SK-N-SH (cell line): Measurements from ENCODE around the gene RNF146. TPM values are rescaled to one million over a fixed set of nuclear protein-coding genes. Genes with fewer than 3 reads are reported as not detected.
A peak's percentile ranks its signal among the peaks of the same experiment; 100 is the strongest.

ENCODE experiments used
- CTCF ChIA-PET: fragments of 300-600, 350-600 bp; formaldehyde crosslinking; extraction: SDS; loops from one replicate; lab custom pipeline; 2021; lab: Yijun Ruan, JAX
- POLR2A ChIA-PET: fragments of 350-600 bp; sonication (Branson Sonifier 250); formaldehyde crosslinking; extraction: SDS; loops from one replicate; lab custom pipeline; 2020; ENCODE audit warnings: antibody characterized with exemption, inconsistent platforms; lab: Yijun Ruan, JAX
- DNase-seq: peaks from one replicate; pipeline ENCODE4 v3.0.0; 2012
- H2AFZ ChIP-seq: fragments of 200-600 bp; sonication (generic); 2 replicates; pipeline ENCODE4 v1.8.1; 2016; ENCODE audit warnings: antibody characterized with exemption, mild to moderate bottlenecking, low read depth
- H3F3A ChIP-seq: fragments of 200-600 bp; sonication (generic); replicated peaks from 2 replicates; pipeline ENCODE3; 2016; ENCODE audit warnings: antibody characterized with exemption, mild to moderate bottlenecking; ENCODE audit not compliant: insufficient read depth
- H3K27ac ChIP-seq, 2 experiments: fragments of 200-500 bp in 1 of 2; fragments of 200-600 bp in 1 of 2; sonication (Bioruptor generic) in 1 of 2; sonication (generic), shearing (Covaris generic) in 1 of 2; 2 replicates each; pipeline versions ENCODE4 v1.5.1 to v1.6.1; 2014 to 2016; ENCODE audit warnings: low read depth in 2 of 2, inconsistent platforms in 1 of 2, low read length in 1 of 2, mild to moderate bottlenecking in 1 of 2, mixed read lengths in 1 of 2
- H3K27me3 ChIP-seq: fragments of 200-600 bp; sonication (generic), shearing (Covaris generic); 2 replicates; pipeline ENCODE4 v1.6.1; 2016; ENCODE audit warnings: mixed run types; ENCODE audit not compliant: insufficient read depth
- H3K36me3 ChIP-seq, 2 experiments: fragments of 200-500 bp in 1 of 2; fragments of 200-600 bp in 1 of 2; sonication (Bioruptor generic) in 1 of 2; sonication (generic) in 1 of 2; replicated peaks in 1 of 2; 2 replicates each; pipeline versions ENCODE3 to v1.5.1; 2014 to 2016; ENCODE audit warnings: low read length in 1 of 2, mild to moderate bottlenecking in 1 of 2; ENCODE audit not compliant: insufficient read depth in 2 of 2, control insufficient read depth in 1 of 2
- H3K4me1 ChIP-seq, 2 experiments: fragments of 200-500 bp in 1 of 2; fragments of 200-600 bp in 1 of 2; sonication (Bioruptor generic) in 1 of 2; sonication (generic), shearing (Covaris generic) in 1 of 2; 2 replicates each; pipeline versions ENCODE4 v1.5.1 to v1.6.1; 2014 to 2016; ENCODE audit warnings: low read depth in 1 of 2, low read length in 1 of 2, mixed run types in 1 of 2; ENCODE audit not compliant: insufficient read depth in 2 of 2, control insufficient read depth in 1 of 2
- H3K4me2 ChIP-seq: fragments of 200-600 bp; sonication (generic), shearing (Covaris generic); 2 replicates; pipeline ENCODE4 v1.6.1; 2017; ENCODE audit warnings: mixed run types
- H3K4me3 ChIP-seq, 2 experiments: fragments of 200-500 bp in 1 of 2; fragments of 200-600 bp in 1 of 2; sonication (Bioruptor generic) in 1 of 2; sonication (generic), shearing (Covaris generic) in 1 of 2; 2 replicates each; pipeline versions ENCODE4 v1.5.1 to v1.8.1; 2014 to 2016; ENCODE audit warnings: low read depth in 2 of 2, inconsistent platforms in 1 of 2, low read length in 1 of 2, mild to moderate bottlenecking in 1 of 2, mixed read lengths in 1 of 2, moderate library complexity in 1 of 2
- H3K79me2 ChIP-seq: fragments of 200-600 bp; sonication (generic); 2 replicates; pipeline ENCODE4 v1.8.1; 2017; ENCODE audit warnings: mild to moderate bottlenecking; ENCODE audit not compliant: insufficient read depth
- H3K9ac ChIP-seq: fragments of 200-600 bp; sonication (generic); 2 replicates; pipeline ENCODE4 v1.6.1; 2017; ENCODE audit warnings: mixed run types
- H3K9me2 ChIP-seq: fragments of 200-600 bp; sonication (generic); 2 replicates; pipeline ENCODE4 v1.6.1; 2017; ENCODE audit warnings: mixed run types
- H3K9me3 ChIP-seq: fragments of 200-600 bp; sonication (generic); 2 replicates; pipeline ENCODE4 v1.6.1; 2017; ENCODE audit warnings: mixed run types, mild to moderate bottlenecking, moderate library complexity
- H4K20me1 ChIP-seq: fragments of 200-600 bp; sonication (generic); 2 replicates; pipeline ENCODE4 v1.6.1; 2017; ENCODE audit warnings: mild to moderate bottlenecking, mixed run types; ENCODE audit not compliant: insufficient read depth
- FOSL2 ChIP-seq: IDR thresholded peaks from 2 replicates; pipeline ENCODE4 v1.4.0; 2012; ENCODE audit warnings: low read depth, mild to moderate bottlenecking, moderate library complexity, borderline replicate concordance
- FOXM1 ChIP-seq: IDR thresholded peaks from 2 replicates; pipeline ENCODE4 v1.4.0; 2012; ENCODE audit warnings: low read depth, mild to moderate bottlenecking
- MAX ChIP-seq: IDR thresholded peaks from 2 replicates; pipeline ENCODE4 v1.4.0; 2012; ENCODE audit warnings: low read depth
- MEF2A ChIP-seq: IDR thresholded peaks from 2 replicates; pipeline ENCODE4 v1.4.0; 2012; ENCODE audit warnings: low read depth, borderline replicate concordance
- MXI1 ChIP-seq: IDR thresholded peaks from 2 replicates; pipeline ENCODE4 v1.6.1; 2012; ENCODE audit warnings: mild to moderate bottlenecking, low read depth, low read length, improper control_type of control experiment
- NRF1 ChIP-seq: IDR thresholded peaks from 2 replicates; pipeline ENCODE4 v1.6.1; 2012; ENCODE audit warnings: low read depth, mild to moderate bottlenecking, low read length
- RAD21 ChIP-seq: IDR thresholded peaks from 2 replicates; pipeline ENCODE4 v1.6.1; 2012; ENCODE audit warnings: mild to moderate bottlenecking, low read length
- SIN3A ChIP-seq: IDR thresholded peaks from 2 replicates; pipeline ENCODE4 v1.6.1; 2012; ENCODE audit warnings: low read depth, mild to moderate bottlenecking, low read length, moderate library complexity, borderline replicate concordance
- TAF1 ChIP-seq: IDR thresholded peaks from 2 replicates; pipeline ENCODE4 v1.6.1; 2012; ENCODE audit warnings: low read depth, mild to moderate bottlenecking, low read length, moderate library complexity, borderline replicate concordance
- TEAD4 ChIP-seq: IDR thresholded peaks from 2 replicates; pipeline ENCODE4 v1.4.0; 2012; ENCODE audit warnings: mild to moderate bottlenecking, borderline replicate concordance; ENCODE audit not compliant: insufficient read depth
- USF2 ChIP-seq: fragments of 150-350 bp; IDR thresholded peaks from 2 replicates; pipeline ENCODE4 v1.6.1; 2017; ENCODE audit warnings: antibody characterized with exemption, low read length, low read depth, borderline replicate concordance
- WGBS: methylation state at CpG from one replicate; pipeline ENCODE4 v1.1.6; 2017; ENCODE audit warnings: low lambda C conversion rate; 5-methylcytosine and 5-hydroxymethylcytosine counted together
- polyA plus RNA-seq, 3 experiments: library from polyadenylated mRNA; depleted of rRNA; stranded (reverse); fragments of >200 nt; gene quantifications; 2 replicates each; pipeline ENCODE4 v1.2.3, GENCODE V29; 2012

RNF146 gene
- polyA plus RNA-seq, 1 of the 3 experiments (the other 2 are of a cell fraction): 29.2 TPM

- TF ChIP-seq RAD21 (no peak), SIN3A (peak; percentile 54; the same call in 1 of the 2 replicates), TEAD4 (no peak), NRF1 (peak; percentile 32; the same call in 1 of the 2 replicates), MAX (peak; percentile 7; the same call in 1 of the 2 replicates), TAF1 (no peak), USF2 (no peak), FOXM1 (no peak)
These were observed 405 bp downstream of the RNF146 start (continued) for GRCh38 chr6:127266892-127267645.

- no peaks in the 10 kb centered on the region for H3K27me3 ChIP-seq
- H4K20me1 ChIP-seq: peaks cover 48% of the 10 kb centered on the region
- ChIA-PET POLR2A (interaction anchor here (1.4 to 2.2 kb wide), 3 partner anchors 8 to 251 kb away, joined by 3 to 14 read pairs (median 6); partner anchors contain the start of gene MTCL3), CTCF (interaction anchor here (0.7 to 1.7 kb wide), 7 partner anchors 12 to 1485 kb away, joined by 3 to 7 read pairs (median 3); no protein-coding TSS in a partner anchor)
- peaks cover 10% of the 10 kb centered on the region for H3F3A ChIP-seq
- H3K9me3 ChIP-seq: no peaks in the 10 kb centered on the region
- peaks cover 59% of the 10 kb centered on the region for H3K79me2 ChIP-seq
- WGBS: 2% methylated on average over 16 of the region's 16 CpGs
- H3K9me2 ChIP-seq: no peaks in the 10 kb centered on the region
- H2AFZ ChIP-seq: peak overlapping the region; percentile 90; the same call in 1 of the 2 replicates
- TF ChIP-seq MAX: 0 out of 2 replicates have a peak, but pooled peaks have one; percentile 26
- TF ChIP-seq MXI1: peak; percentile 73; the same call in 1 of the 2 replicates
- no peak for TF ChIP-seq FOSL2
- no peak for TF ChIP-seq MEF2A
- no peak for TF ChIP-seq USF2
- TF ChIP-seq, all 33 proteins: peak for 2
- peak; percentile 27 for DNase-seq
- H3K4me2 ChIP-seq: peak overlapping the region; percentile 83
- peaks cover 0 to 5% of the 10 kb centered on the region in 2 experiments; a peak in 2 of 4 replicates for H3K4me1 ChIP-seq
- H3K4me3 ChIP-seq: peak overlapping the region; percentile 71 to 96
- H3K36me3 ChIP-seq: peaks cover 0 to 7% of the 10 kb centered on the region in 2 experiments
- peak overlapping the region; percentile 85 for H3K9ac ChIP-seq
- H3K27ac ChIP-seq: peak overlapping the region; percentile 91 to 98
These were observed 1.3 kb downstream of the RNF146 start for GRCh38 chr6:127267646-127268625.
